WTC11 (cell line): ENCODE measurements around the gene SLC24A4. TPM values are rescaled to one million over a fixed set of nuclear protein-coding genes. Genes with fewer than 3 reads are reported as not detected.

Experiments used
- ATAC-seq: fragments of 200-7000 bp; cut with Tn5 transposase; 2 replicates; pipeline ENCODE4 v1.10.0; 2021; ENCODE audit warnings: mild to moderate bottlenecking, moderate library complexity
- CTCF ChIA-PET: fragments of 300-600 bp; sonication (Branson Sonifier 250); formaldehyde crosslinking; loops from one replicate; lab custom pipeline; 2021; ENCODE audit warnings: antibody characterized with exemption; lab: Charles Lee
- POLR2A ChIA-PET: fragments of 350-600 bp; sonication (Branson Sonifier 250); formaldehyde crosslinking; loops from one replicate; lab custom pipeline; 2021; ENCODE audit warnings: antibody characterized with exemption; lab: Charles Lee
- DNase-seq: peaks from one replicate; pipeline ENCODE4 v3.0.0; 2021; ENCODE audit warnings: low spot score
- H3K27ac Mint-ChIP-seq: 2 replicates; pipeline ENCODE4 v1.8.0; 2021; ENCODE audit warnings: mixed read lengths
- H3K27me3 Mint-ChIP-seq: 2 replicates; pipeline ENCODE4 v1.8.0; 2021; ENCODE audit warnings: low read depth, mild to moderate bottlenecking, moderate library complexity, mixed read lengths
- H3K36me3 Mint-ChIP-seq: 2 replicates; pipeline ENCODE4 v1.8.0; 2021; ENCODE audit warnings: mixed read lengths
- H3K4me1 Mint-ChIP-seq: 2 replicates; pipeline ENCODE4 v1.8.0; 2022; ENCODE audit warnings: mixed read lengths
- H3K4me3 Mint-ChIP-seq: 2 replicates; pipeline ENCODE4 v1.8.0; 2021; ENCODE audit warnings: mild to moderate bottlenecking, moderate library complexity, mixed read lengths
- H3K9me3 Mint-ChIP-seq: 2 replicates; pipeline ENCODE4 v1.8.0; 2021; ENCODE audit warnings: mixed read lengths
- AR ChIP-seq: fragments of 250-450 bp; sonication (Bioruptor Pico); IDR thresholded peaks from 2 replicates; pipeline ENCODE4 v1.9.0; 2021; ENCODE audit warnings: mild to moderate bottlenecking
- ATF1 ChIP-seq: sonication (generic); formaldehyde crosslinking; IDR thresholded peaks from 2 replicates; pipeline ENCODE4 v1.8.1; 2023; ENCODE audit warnings: mild to moderate bottlenecking, moderate library complexity, missing genetic modification reagents
- ESRRA ChIP-seq: sonication (generic); formaldehyde crosslinking; IDR thresholded peaks from 2 replicates; pipeline ENCODE4 v1.8.1; 2022; ENCODE audit warnings: mild to moderate bottlenecking, missing genetic modification reagents, borderline replicate concordance
- ETV6 ChIP-seq: sonication (generic); formaldehyde crosslinking; IDR thresholded peaks from 2 replicates; pipeline ENCODE4 v1.8.1; 2022; ENCODE audit warnings: mild to moderate bottlenecking, missing genetic modification reagents
- FOXJ3 ChIP-seq: sonication (generic); formaldehyde crosslinking; IDR thresholded peaks from 2 replicates; pipeline ENCODE4 v1.9.0; 2021; ENCODE audit warnings: missing genetic modification reagents, mild to moderate bottlenecking, borderline replicate concordance
- GTF2I ChIP-seq: fragments of 250-450 bp; sonication (Bioruptor Pico); conservative IDR thresholded peaks from 2 replicates; pipeline ENCODE4 v1.4.0; 2021; ENCODE audit warnings: mild to moderate bottlenecking
- IRF2 ChIP-seq: sonication (generic); formaldehyde crosslinking; IDR thresholded peaks from 2 replicates; pipeline ENCODE4 v1.8.0; 2022; ENCODE audit warnings: low read depth, missing genetic modification reagents, borderline replicate concordance
- MLX ChIP-seq: sonication (generic); formaldehyde crosslinking; IDR thresholded peaks from 2 replicates; pipeline ENCODE4 v1.8.1; 2023; ENCODE audit warnings: mild to moderate bottlenecking, missing genetic modification reagents, moderate library complexity
- MYBL2 ChIP-seq: sonication (generic); formaldehyde crosslinking; IDR thresholded peaks from 2 replicates; pipeline ENCODE4 v1.8.1; 2023; ENCODE audit warnings: mild to moderate bottlenecking, moderate library complexity, missing genetic modification reagents
- NFYB ChIP-seq: sonication (generic); formaldehyde crosslinking; conservative IDR thresholded peaks from 2 replicates; pipeline ENCODE4 v1.8.0; 2022; ENCODE audit warnings: low read depth, missing genetic modification reagents
- NR2C2 ChIP-seq: sonication (generic); formaldehyde crosslinking; IDR thresholded peaks from 2 replicates; pipeline ENCODE4 v1.8.0; 2022; ENCODE audit warnings: mild to moderate bottlenecking, missing genetic modification reagents
- TEAD4 ChIP-seq: sonication (generic); formaldehyde crosslinking; IDR thresholded peaks from 2 replicates; pipeline ENCODE4 v1.8.0; 2022; ENCODE audit warnings: mild to moderate bottlenecking, missing genetic modification reagents
- ZBTB21 ChIP-seq: sonication (generic); formaldehyde crosslinking; IDR thresholded peaks from 2 replicates; pipeline ENCODE4 v1.8.1; 2023; ENCODE audit warnings: mild to moderate bottlenecking, missing genetic modification reagents, borderline replicate concordance
- ZMAT4 ChIP-seq: fragments of 250-450 bp; sonication (Bioruptor Pico); IDR thresholded peaks from 2 replicates; pipeline ENCODE4 v1.9.0; 2021; ENCODE audit warnings: mild to moderate bottlenecking
- ZNF396 ChIP-seq: fragments of 250-450 bp; sonication (Bioruptor Pico); IDR thresholded peaks from 2 replicates; pipeline ENCODE4 v1.8.0; 2021; ENCODE audit warnings: mild to moderate bottlenecking, moderate library complexity, borderline replicate concordance
- total RNA-seq: library from RNA; stranded (reverse); gene quantifications from 3 replicates; pipeline ENCODE4 v1.2.3, GENCODE V29; 2021
- TF ChIP-seq, protein P1 (sequence below): sonication (generic); formaldehyde crosslinking; IDR thresholded peaks from 2 replicates; pipeline ENCODE4 v1.8.0; 2023; ENCODE audit warnings: mild to moderate bottlenecking, missing genetic modification reagents
- TF ChIP-seq, protein P2 (sequence below): sonication (generic); formaldehyde crosslinking; IDR thresholded peaks from 2 replicates; pipeline ENCODE4 v1.8.0; 2022; ENCODE audit warnings: mild to moderate bottlenecking, missing genetic modification reagents
- TF ChIP-seq, protein P3 (sequence below): sonication (generic); formaldehyde crosslinking; IDR thresholded peaks from 2 replicates; pipeline ENCODE4 v1.8.0; 2023; ENCODE audit warnings: missing genetic modification reagents, mild to moderate bottlenecking, borderline replicate concordance

SLC24A4 gene
- total RNA-seq, 1 experiment from 2014 or later: 0.90 TPM

DNA sequence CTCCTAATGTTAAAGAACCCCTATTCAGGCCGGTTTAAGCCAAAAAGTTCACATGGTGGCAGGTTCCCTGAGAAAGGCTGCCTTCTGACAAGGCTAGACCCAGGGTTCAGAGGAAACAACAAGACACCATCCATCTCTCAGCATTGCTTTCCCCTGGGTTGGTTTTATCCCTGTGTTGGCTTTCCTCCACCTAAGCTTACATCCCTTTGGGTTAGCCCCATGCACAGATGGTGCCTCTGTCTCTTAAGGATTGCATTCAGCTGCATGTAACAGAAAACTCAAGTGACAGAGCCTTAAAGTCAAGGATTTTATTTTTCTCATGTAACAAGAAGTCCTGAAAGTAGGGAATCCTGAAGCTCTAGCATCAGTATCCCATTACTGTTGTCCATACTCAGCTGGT lies 147.8 kb downstream of the SLC24A4 start:
- Mint-ChIP-seq H3K4me1 (peaks cover 39% of the 10 kb centered on the region), H3K27ac (no peak overlapping the region), H3K9me3 (peaks cover 22% of the 10 kb centered on the region), H3K4me3 (no peak overlapping the region), H3K27me3 (no peaks in the 10 kb centered on the region), H3K36me3 (peaks cover 8% of the 10 kb centered on the region)
- no peak for ATAC-seq
- POLR2A ChIA-PET: no interaction called here
- CTCF ChIA-PET: interaction anchor here (1.7 kb wide), 1 partner anchor 11 kb away, joined by 9 read pairs; no protein-coding TSS in a partner anchor
- no peak for TF ChIP-seq ZBTB21 (CRISPR knock-in tag)
- no peak for TF ChIP-seq TEAD4
- TF ChIP-seq, protein P1, sequence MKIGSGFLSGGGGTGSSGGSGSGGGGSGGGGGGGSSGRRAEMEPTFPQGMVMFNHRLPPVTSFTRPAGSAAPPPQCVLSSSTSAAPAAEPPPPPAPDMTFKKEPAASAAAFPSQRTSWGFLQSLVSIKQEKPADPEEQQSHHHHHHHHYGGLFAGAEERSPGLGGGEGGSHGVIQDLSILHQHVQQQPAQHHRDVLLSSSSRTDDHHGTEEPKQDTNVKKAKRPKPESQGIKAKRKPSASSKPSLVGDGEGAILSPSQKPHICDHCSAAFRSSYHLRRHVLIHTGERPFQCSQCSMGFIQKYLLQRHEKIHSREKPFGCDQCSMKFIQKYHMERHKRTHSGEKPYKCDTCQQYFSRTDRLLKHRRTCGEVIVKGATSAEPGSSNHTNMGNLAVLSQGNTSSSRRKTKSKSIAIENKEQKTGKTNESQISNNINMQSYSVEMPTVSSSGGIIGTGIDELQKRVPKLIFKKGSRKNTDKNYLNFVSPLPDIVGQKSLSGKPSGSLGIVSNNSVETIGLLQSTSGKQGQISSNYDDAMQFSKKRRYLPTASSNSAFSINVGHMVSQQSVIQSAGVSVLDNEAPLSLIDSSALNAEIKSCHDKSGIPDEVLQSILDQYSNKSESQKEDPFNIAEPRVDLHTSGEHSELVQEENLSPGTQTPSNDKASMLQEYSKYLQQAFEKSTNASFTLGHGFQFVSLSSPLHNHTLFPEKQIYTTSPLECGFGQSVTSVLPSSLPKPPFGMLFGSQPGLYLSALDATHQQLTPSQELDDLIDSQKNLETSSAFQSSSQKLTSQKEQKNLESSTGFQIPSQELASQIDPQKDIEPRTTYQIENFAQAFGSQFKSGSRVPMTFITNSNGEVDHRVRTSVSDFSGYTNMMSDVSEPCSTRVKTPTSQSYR (CRISPR knock-in tag): no peak
- TF ChIP-seq MLX: no peak
- no peak for TF ChIP-seq ZNF396 (CRISPR knock-in tag)
- TF ChIP-seq ATF1 (CRISPR knock-in tag): no peak
- no peak for TF ChIP-seq NFYB (CRISPR knock-in tag)
- TF ChIP-seq, protein P2, sequence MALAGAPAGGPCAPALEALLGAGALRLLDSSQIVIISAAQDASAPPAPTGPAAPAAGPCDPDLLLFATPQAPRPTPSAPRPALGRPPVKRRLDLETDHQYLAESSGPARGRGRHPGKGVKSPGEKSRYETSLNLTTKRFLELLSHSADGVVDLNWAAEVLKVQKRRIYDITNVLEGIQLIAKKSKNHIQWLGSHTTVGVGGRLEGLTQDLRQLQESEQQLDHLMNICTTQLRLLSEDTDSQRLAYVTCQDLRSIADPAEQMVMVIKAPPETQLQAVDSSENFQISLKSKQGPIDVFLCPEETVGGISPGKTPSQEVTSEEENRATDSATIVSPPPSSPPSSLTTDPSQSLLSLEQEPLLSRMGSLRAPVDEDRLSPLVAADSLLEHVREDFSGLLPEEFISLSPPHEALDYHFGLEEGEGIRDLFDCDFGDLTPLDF (CRISPR knock-in tag): no peak
- no peak for TF ChIP-seq IRF2 (CRISPR knock-in tag)
- TF ChIP-seq ESRRA (CRISPR knock-in tag): no peak
- TF ChIP-seq NR2C2 (CRISPR knock-in tag): no peak
- TF ChIP-seq, protein P3, sequence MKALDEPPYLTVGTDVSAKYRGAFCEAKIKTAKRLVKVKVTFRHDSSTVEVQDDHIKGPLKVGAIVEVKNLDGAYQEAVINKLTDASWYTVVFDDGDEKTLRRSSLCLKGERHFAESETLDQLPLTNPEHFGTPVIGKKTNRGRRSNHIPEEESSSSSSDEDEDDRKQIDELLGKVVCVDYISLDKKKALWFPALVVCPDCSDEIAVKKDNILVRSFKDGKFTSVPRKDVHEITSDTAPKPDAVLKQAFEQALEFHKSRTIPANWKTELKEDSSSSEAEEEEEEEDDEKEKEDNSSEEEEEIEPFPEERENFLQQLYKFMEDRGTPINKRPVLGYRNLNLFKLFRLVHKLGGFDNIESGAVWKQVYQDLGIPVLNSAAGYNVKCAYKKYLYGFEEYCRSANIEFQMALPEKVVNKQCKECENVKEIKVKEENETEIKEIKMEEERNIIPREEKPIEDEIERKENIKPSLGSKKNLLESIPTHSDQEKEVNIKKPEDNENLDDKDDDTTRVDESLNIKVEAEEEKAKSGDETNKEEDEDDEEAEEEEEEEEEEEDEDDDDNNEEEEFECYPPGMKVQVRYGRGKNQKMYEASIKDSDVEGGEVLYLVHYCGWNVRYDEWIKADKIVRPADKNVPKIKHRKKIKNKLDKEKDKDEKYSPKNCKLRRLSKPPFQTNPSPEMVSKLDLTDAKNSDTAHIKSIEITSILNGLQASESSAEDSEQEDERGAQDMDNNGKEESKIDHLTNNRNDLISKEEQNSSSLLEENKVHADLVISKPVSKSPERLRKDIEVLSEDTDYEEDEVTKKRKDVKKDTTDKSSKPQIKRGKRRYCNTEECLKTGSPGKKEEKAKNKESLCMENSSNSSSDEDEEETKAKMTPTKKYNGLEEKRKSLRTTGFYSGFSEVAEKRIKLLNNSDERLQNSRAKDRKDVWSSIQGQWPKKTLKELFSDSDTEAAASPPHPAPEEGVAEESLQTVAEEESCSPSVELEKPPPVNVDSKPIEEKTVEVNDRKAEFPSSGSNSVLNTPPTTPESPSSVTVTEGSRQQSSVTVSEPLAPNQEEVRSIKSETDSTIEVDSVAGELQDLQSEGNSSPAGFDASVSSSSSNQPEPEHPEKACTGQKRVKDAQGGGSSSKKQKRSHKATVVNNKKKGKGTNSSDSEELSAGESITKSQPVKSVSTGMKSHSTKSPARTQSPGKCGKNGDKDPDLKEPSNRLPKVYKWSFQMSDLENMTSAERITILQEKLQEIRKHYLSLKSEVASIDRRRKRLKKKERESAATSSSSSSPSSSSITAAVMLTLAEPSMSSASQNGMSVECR: no peak
- no peak for TF ChIP-seq ETV6 (CRISPR knock-in tag)
- TF ChIP-seq GTF2I (CRISPR knock-in tag): no peak
- TF ChIP-seq MYBL2: no peak
- TF ChIP-seq FOXJ3 (CRISPR knock-in tag): no peak
- no peak for TF ChIP-seq ZMAT4 (CRISPR knock-in tag)
- TF ChIP-seq AR (CRISPR knock-in tag): no peak
- DNase-seq: no peak
